ENCODE data around the gene NANOS3. TPM values are rescaled to one million over a fixed set of nuclear protein-coding genes. Genes with fewer than 3 reads are reported as not detected.
A peak's percentile ranks its signal among the peaks of the same experiment; 100 is the strongest.

NANOS3 gene
- polyA plus RNA-seq, result 2.3 TPM
- long read RNA-seq, donor 1, result 0 reads
- long read RNA-seq, donor 2, result 0 reads
- long read RNA-seq, donor 3, result 0 reads
- long read RNA-seq, donor 4, result 0 reads
- long read RNA-seq, donor 5, result 0 reads
- long read RNA-seq, donor 6, partial matches to known transcripts, result 0 of 1 reads
- long read RNA-seq, donor 6, other reads (novel, unspliced or antisense), result 0 of 1 reads
- long read RNA-seq, donor 7, result 0 reads
- long read RNA-seq, donor 8, result 0 reads
- long read RNA-seq, donor 9, result 0 reads
- long read RNA-seq, donor 10, result 0 reads
- long read RNA-seq, donor 11, result 0 reads

- Histone ChIP-seq H3K4me1 (ENCODE audit: control insufficient read depth, insufficient read depth, low read length) (peaks cover 11% of the 10 kb centered on the region), H3K36me3 (ENCODE audit: control insufficient read depth, insufficient read depth, low read length) (no peaks in the 10 kb centered on the region), H3K9me3 (ENCODE audit: control insufficient read depth, low read depth, low read length) (peaks cover 3% of the 10 kb centered on the region), H3K4me3 (ENCODE audit: low read length) (no peak within 1 kb of the TSS), H3K27me3 (ENCODE audit: control insufficient read depth, insufficient read depth, low read length) (no peaks in the 10 kb centered on the region), H3K27ac (ENCODE audit: low read length) (no peak within 1 kb of the TSS)
- WGBS (ENCODE audit: insufficient coverage, low lambda C conversion rate), result no CpG with 5 or more reads among the region's 5 CpGs
- DNase-seq, result no peak
Observed at GRCh38 chr19:13876834-13877233, at the start of gene NANOS3. Gene NANOS3 (plus strand): TSS chr19:13877134. CDS start chr19:13877249, 115 bp downstream.

- Histone ChIP-seq H3K9me3 (ENCODE audit: control insufficient read depth, low read depth, low read length) (no peaks in the 10 kb centered on the region), H3K4me1 (ENCODE audit: control insufficient read depth, insufficient read depth, low read length) (peaks cover 3% of the 10 kb centered on the region), H3K4me3 (ENCODE audit: low read length) (no peak overlapping the region), H3K27ac (ENCODE audit: low read length) (no peak overlapping the region), H3K36me3 (ENCODE audit: control insufficient read depth, insufficient read depth, low read length) (peaks cover 21% of the 10 kb centered on the region), H3K27me3 (ENCODE audit: control insufficient read depth, insufficient read depth, low read length) (no peaks in the 10 kb centered on the region)
- DNase-seq, result peak in 1 of 2 donors; percentile 21
- WGBS (ENCODE audit: insufficient coverage, low lambda C conversion rate), result no CpG with 5 or more reads among the region's 4 CpGs
Observed at GRCh38 chr19:13827656-13828055, 49.3 kb upstream of the NANOS3 start.

DNA sequence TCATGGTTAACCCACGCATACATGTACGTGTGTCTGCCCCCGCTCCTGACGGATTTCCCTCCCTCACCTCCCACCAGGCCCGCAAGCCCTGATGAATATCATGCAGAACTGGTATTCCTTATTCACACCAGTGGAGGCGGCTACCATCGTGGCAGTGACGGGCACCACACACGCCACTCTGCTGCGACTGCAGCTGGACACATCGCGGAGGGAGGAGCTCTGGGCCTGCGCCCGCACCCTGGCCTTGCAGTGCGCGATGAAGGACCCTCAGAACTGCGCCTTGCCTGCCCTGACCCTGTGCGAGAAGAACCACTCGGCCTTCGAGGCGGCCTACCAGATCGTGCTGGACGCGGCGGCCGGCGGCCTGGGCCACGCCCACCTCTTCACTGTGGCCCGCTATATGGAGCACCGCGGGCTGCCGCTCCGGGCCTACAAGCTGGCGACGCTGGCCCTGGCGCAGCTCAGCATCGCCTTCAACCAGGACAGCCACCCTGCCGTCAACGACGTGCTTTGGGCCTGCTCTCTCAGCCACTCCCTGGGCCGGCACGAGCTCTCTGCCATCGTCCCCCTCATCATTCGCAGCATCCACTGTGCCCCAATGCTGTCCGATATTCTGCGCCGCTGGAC lies 46.7 kb upstream of the NANOS3 start:
- H3K27me3 ChIP-seq (ENCODE audit: control insufficient read depth, insufficient read depth, low read length), result no peaks in the 10 kb centered on the region
- no peaks in the 10 kb centered on the region for H3K9me3 ChIP-seq (ENCODE audit: control insufficient read depth, low read depth, low read length)
- peaks cover 24% of the 10 kb centered on the region for H3K36me3 ChIP-seq (ENCODE audit: control insufficient read depth, insufficient read depth, low read length)
- DNase-seq, result no peak
- peaks cover 12% of the 10 kb centered on the region for H3K4me1 ChIP-seq (ENCODE audit: control insufficient read depth, insufficient read depth, low read length)
- no peak overlapping the region for H3K4me3 ChIP-seq (ENCODE audit: low read length)
- H3K27ac ChIP-seq (ENCODE audit: low read length), result no peak overlapping the region
- WGBS (ENCODE audit: insufficient coverage, low lambda C conversion rate), result no CpG with 5 or more reads among the region's 47 CpGs

DNA sequence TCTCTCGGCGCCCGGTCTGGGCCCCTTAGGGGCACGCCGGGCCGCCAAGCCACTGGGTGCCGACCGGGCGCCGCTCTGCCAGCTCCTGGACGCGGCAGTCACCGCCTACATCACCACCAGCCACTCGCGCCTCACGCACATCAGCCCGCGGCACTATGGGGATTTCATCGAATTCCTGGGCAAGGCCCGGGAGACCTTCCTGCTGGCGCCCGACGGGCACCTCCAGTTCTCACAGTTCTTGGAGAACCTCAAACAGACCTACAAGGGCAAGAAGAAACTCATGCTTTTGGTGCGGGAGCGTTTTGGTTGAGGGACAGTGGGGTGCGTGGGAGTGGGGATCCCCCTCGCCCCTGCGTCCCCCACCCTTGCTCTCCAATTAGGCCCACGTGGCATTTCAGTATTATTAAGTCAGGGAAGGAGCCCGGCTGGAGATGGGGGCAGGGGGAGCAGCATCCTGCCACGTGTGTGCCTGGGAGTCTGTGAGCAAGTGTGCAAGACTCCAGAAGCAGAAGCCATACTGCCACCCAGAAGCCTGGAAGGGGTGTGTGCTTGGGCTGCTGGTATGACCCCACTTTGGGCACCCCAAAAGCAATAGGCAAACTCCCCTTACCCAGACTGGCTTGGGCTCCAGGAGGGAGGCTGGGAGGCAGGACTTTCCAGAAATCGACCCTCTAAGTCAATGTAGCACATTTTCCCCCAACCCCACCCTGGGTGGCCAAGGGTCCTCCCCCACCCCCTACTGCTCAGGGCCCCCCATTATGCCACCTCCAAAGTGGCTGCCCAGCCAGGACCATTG lies 46.0 kb upstream of the NANOS3 start:
- 100% methylated on average over 1 of the region's 32 CpGs for WGBS (ENCODE audit: insufficient coverage, low lambda C conversion rate)
- Histone ChIP-seq H3K9me3 (ENCODE audit: control insufficient read depth, low read depth, low read length) (no peaks in the 10 kb centered on the region), H3K36me3 (ENCODE audit: control insufficient read depth, insufficient read depth, low read length) (peaks cover 22% of the 10 kb centered on the region), H3K27me3 (ENCODE audit: control insufficient read depth, insufficient read depth, low read length) (no peaks in the 10 kb centered on the region), H3K27ac (ENCODE audit: low read length) (no peak overlapping the region), H3K4me3 (ENCODE audit: low read length) (no peak overlapping the region), H3K4me1 (ENCODE audit: control insufficient read depth, insufficient read depth, low read length) (peaks cover 12% of the 10 kb centered on the region)
- DNase-seq, result no peak

DNA sequence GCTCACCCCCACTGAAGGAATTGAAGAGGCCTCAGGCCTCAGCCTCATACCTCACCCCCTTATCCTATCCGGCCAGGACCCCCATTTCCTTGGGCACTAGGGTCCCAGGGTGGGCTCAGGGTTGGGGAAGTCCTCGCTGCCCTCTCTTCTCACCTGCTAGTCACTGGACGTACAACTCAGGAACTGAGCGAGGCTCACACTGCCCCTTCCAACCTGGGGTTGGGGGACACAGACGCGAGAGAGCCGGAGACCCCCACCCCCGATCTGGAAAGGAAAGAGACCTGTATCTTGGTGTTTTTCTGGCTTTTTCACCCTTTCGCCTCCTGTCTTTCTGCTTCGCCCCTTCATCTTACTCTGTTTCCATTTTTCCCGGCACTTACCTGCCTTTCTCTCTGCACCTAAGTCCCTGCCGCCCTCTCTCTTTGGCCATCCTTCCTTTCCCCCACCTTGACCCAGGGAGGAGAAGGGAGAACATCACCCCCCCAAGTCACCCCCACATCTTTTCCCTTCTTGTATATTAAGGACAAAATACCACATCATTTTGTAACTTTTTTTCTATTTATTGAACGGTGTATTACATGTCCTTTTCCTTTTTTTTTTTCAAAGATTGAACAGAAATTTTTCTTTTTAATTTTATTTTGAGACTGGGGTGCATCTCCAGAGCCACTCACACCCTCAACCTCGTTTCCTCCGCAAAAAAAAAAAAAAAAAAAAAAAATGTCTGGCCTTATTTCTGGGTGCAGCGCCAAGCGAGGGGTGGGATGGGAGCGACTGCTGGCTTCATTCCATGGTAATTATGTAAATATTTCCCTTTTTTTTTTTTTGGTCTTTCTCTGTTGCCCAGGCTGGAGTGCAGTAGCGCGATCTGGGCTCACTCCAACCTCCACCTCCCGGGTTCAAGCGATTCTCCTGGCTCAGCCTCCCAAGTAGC lies 45.1 kb upstream of the NANOS3 start:
- no peak overlapping the region for H3K4me3 ChIP-seq (ENCODE audit: low read length)
- no peak overlapping the region for H3K27ac ChIP-seq (ENCODE audit: low read length)
- H3K9me3 ChIP-seq (ENCODE audit: control insufficient read depth, low read depth, low read length), result no peaks in the 10 kb centered on the region
- no peaks in the 10 kb centered on the region for H3K27me3 ChIP-seq (ENCODE audit: control insufficient read depth, insufficient read depth, low read length)
- 88% methylated on average over 6 of the region's 22 CpGs for WGBS (ENCODE audit: insufficient coverage, low lambda C conversion rate)
- DNase-seq, result no peak
- H3K36me3 ChIP-seq (ENCODE audit: control insufficient read depth, insufficient read depth, low read length), result peaks cover 29% of the 10 kb centered on the region
- peaks cover 10% of the 10 kb centered on the region for H3K4me1 ChIP-seq (ENCODE audit: control insufficient read depth, insufficient read depth, low read length)

- Histone ChIP-seq H3K36me3 (ENCODE audit: control insufficient read depth, insufficient read depth, low read length) (peaks cover 33% of the 10 kb centered on the region), H3K27ac (ENCODE audit: low read length) (peak overlapping the region; percentile 53), H3K4me1 (ENCODE audit: control insufficient read depth, insufficient read depth, low read length) (peaks cover 12% of the 10 kb centered on the region), H3K27me3 (ENCODE audit: control insufficient read depth, insufficient read depth, low read length) (no peaks in the 10 kb centered on the region), H3K4me3 (ENCODE audit: low read length) (peak overlapping the region; percentile 48), H3K9me3 (ENCODE audit: control insufficient read depth, low read depth, low read length) (no peaks in the 10 kb centered on the region)
- DNase-seq, result peak; percentile 91 to 94
- WGBS (ENCODE audit: insufficient coverage, low lambda C conversion rate), result no CpG with 5 or more reads among the region's 59 CpGs
Observed at GRCh38 chr19:13833330-13834243, 43.3 kb upstream of the NANOS3 start.

DNA sequence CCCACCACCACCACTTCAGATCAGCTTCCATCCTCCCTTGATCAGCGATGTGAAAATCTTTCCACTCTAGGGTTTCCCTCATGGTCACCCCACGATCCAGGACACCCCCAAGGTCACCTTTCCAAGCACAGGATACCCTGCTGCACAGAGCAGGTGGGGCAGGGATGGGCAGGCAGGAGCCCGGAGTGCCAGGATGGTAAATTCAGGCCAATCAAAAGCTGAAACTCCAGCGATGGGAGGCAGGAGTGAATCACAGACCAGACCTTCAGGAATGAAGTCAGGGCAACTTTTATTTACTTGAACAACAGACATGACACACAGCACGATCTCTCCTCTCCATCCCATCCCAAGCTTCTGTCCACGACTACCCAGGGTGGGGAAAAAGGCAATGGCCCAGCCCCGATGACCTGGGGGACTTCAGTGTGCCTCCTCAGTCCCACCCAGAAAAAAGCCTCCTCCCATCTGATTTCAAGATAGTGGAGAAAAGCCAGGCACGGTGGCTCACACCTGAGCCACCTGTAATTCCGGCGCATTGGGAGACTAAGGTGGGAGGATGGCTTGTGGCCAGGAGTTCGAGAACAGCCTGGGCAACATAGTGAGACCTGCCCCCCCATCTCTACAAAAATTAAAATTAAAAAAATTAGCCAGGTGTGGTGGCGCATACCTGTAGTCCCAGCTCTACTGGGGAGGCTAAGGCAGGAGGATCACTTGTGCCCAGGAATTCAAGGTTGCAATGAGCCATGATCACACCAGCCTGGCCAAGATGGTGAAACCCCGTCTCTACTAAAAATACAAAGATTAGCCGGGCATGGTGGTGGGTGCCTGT lies 42.5 kb upstream of the NANOS3 start:
- peaks cover 21% of the 10 kb centered on the region for H3K4me1 ChIP-seq (ENCODE audit: control insufficient read depth, insufficient read depth, low read length)
- H3K36me3 ChIP-seq (ENCODE audit: control insufficient read depth, insufficient read depth, low read length), result peaks cover 40% of the 10 kb centered on the region
- H3K4me3 ChIP-seq (ENCODE audit: low read length), result no peak overlapping the region

GRCh38 chr19:13835791-13836723 lies 40.9 kb upstream of the NANOS3 start:
- no peak for DNase-seq
- Histone ChIP-seq H3K36me3 (ENCODE audit: control insufficient read depth, insufficient read depth, low read length) (peaks cover 32% of the 10 kb centered on the region), H3K9me3 (ENCODE audit: control insufficient read depth, low read depth, low read length) (no peaks in the 10 kb centered on the region), H3K4me3 (ENCODE audit: low read length) (no peak overlapping the region), H3K27me3 (ENCODE audit: control insufficient read depth, insufficient read depth, low read length) (no peaks in the 10 kb centered on the region), H3K27ac (ENCODE audit: low read length) (no peak overlapping the region), H3K4me1 (ENCODE audit: control insufficient read depth, insufficient read depth, low read length) (peaks cover 35% of the 10 kb centered on the region)
- no CpG with 5 or more reads among the region's 21 CpGs for WGBS (ENCODE audit: insufficient coverage, low lambda C conversion rate)

More for the DNA sequence above, 42.5 kb upstream of the NANOS3 start:
- Histone ChIP-seq H3K9me3 (ENCODE audit: control insufficient read depth, low read depth, low read length) (no peaks in the 10 kb centered on the region), H3K27ac (ENCODE audit: low read length) (peak overlapping the region; percentile 38), H3K27me3 (ENCODE audit: control insufficient read depth, insufficient read depth, low read length) (no peaks in the 10 kb centered on the region)
- no CpG with 5 or more reads among the region's 14 CpGs for WGBS (ENCODE audit: insufficient coverage, low lambda C conversion rate)
- no peak for DNase-seq
